T-helper 1 cell treated with Interleukin-12 subunit alpha and Interleukin-12 subunit beta and Interleukin-4 antibody, amounts not matched to agents 30 μg/mL and 1 μg/mL, for 36 hours (primary cell): ENCODE results near the gene MYORG.
"Not testable (repeated sequence)": the region's sequence is repeated elsewhere in the genome, so short reads cannot be mapped to it uniquely, and the experiment has no call there.

ENCODE experiments used
- H3K27ac Mint-ChIP-seq: one replicate; pipeline ENCODE4 v1.8.0; 2021; ENCODE audit warnings: mild to moderate bottlenecking, mixed read lengths
- H3K27me3 Mint-ChIP-seq: one replicate; pipeline ENCODE4 v1.8.0; 2021; ENCODE audit warnings: low read depth, mixed read lengths
- H3K36me3 Mint-ChIP-seq: one replicate; pipeline ENCODE4 v1.8.0; 2021; ENCODE audit warnings: low read depth, mixed read lengths
- H3K4me1 Mint-ChIP-seq: one replicate; pipeline ENCODE4 v1.8.0; 2021; ENCODE audit warnings: low read depth, mixed read lengths
- H3K4me3 Mint-ChIP-seq: one replicate; pipeline ENCODE4 v1.8.0; 2021; ENCODE audit warnings: mild to moderate bottlenecking, moderate library complexity, mixed read lengths
- H3K9me3 Mint-ChIP-seq: one replicate; pipeline ENCODE4 v1.8.0; 2021; ENCODE audit warnings: mixed read lengths

MYORG gene

DNA sequence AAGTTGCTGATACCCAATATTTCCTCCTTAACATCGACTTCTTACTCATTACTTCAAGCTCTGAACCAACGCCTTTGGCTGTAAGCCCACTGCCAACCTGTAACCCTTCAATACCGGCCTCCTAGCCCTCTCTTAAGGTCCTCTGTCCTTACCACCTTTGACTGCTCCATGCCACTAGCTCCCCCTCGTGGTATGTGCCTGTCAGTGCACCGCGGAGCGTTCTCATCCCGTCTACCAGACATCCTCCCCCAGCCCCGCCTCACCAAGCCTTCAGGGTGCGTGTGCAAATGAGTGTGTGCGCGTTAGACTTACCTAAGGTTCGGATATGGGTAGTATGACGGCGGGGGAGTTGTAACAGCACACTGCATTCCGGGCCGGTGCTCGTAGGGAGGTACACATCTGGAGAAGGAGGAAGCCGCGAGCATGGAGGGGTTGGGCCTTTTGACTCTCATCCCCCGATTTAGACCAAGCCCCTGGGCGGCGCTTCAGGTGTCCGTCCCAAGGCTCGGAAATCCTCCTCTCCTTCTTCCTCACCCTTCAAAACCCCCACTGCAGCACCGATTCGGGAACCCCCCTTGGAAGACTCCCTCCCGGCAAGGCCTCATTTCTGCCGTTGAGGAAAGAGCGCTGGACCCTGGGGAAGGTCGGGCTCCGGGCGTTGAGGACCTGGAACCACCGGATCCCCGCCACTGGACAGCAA, 2.8 kb upstream of the MYORG start:
- Mint-ChIP-seq H3K4me3 (peak overlapping the region; percentile 87), H3K9me3 (no peaks in the 10 kb centered on the region), H3K27ac (peak overlapping the region; percentile 71), H3K4me1 (peaks cover 35% of the 10 kb centered on the region), H3K36me3 (no peaks in the 10 kb centered on the region), H3K27me3 (peaks cover 20% of the 10 kb centered on the region)

DNA sequence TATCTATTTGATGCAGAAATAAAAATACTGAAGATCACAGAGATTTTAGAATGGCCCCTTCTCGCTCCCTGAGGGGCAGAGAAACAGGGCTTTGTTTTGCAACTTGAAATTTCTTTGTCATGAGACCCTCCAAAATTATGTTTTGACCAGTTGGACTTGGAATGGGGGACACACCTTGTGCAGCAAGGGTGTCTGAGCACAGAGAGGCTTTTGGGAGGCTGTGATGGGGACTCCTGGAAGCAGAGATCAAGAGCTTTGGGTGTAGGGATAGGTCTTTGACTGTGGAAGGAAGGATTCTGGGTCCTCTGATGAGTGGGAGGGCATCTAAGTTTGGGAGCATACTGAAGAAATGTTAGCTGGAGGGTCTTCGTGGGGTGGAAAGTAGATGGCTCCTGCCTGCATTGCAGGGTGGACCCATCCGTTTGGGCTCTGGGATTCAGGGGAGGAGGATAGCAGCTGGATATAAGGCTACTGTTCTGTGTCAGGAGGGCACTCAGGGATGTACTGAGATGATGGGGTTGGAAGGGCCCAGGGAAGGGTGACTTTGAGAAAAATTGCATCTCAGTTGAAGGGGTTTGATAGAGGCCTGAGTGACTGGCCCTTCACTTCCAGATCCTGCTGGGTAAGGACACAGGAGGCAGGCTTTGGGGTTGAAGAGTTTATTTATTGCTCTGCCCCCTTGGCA, 1.8 kb upstream of the MYORG start:
- Mint-ChIP-seq H3K4me3 (peak overlapping the region; percentile 3), H3K27ac (no peak overlapping the region), H3K27me3 (peaks cover 16% of the 10 kb centered on the region), H3K9me3 (no peaks in the 10 kb centered on the region), H3K4me1 (peaks cover 32% of the 10 kb centered on the region), H3K36me3 (no peaks in the 10 kb centered on the region)

DNA sequence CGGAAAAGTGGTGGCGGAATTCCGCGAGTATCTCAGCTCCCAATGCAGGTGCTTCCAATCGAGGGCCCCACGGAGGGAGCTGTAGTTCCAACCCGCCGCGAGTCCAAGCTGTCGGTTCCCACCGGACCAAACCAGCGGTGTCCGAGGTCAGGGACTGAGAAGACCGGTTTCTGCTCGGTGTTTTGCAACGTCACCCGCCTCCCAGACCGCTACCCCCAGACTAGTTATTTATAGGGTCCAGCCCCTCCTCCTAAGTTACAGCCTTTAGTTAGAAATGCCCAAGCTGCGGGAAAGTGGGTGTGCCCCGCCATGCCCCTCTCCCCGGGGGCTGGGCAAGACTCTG, 677 bp upstream of the MYORG start:
- H3K4me3 Mint-ChIP-seq = peak overlapping the region; percentile 88
- H3K27ac Mint-ChIP-seq = no peak overlapping the region
- no peaks in the 10 kb centered on the region for H3K9me3 Mint-ChIP-seq
- peaks cover 11% of the 10 kb centered on the region for H3K27me3 Mint-ChIP-seq
- no peaks in the 10 kb centered on the region for H3K36me3 Mint-ChIP-seq
- H3K4me1 Mint-ChIP-seq = peaks cover 32% of the 10 kb centered on the region

DNA sequence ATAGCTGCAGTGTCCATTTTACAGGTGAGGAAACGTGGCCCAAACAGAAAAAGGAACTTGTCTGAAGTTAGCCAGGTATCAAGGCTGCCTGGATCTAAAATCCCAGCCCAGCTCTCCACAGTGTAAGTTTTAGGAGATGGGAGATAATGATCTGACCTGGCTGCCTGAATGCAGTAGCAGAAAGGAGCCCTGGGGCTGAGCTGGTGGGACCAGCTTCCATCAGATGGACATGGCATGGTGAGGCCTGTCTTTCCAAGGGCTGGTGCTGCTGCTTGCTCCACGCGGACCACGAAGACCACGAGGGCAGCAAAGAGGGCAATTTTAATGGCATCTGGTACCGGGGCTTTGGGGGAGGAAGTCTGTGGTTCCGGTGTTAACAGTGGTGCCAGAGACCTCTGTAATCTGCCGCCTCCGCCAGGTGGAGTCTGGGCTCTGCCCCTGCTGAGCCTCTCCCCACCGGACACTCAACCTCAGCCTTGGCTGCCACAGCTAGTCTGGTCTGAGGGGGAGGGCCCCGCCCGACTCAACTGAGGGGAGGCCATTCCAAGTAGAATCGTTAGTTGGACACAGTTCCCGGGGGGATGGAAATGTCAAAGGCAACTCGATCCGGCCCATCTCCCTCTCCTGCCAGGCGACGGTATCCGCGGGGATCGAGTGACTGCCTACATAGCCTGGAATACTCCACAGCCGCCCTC, 650 bp downstream of the MYORG start:
- Mint-ChIP-seq H3K36me3 (peaks cover 2% of the 10 kb centered on the region), H3K9me3 (no peaks in the 10 kb centered on the region), H3K4me1 (peaks cover 26% of the 10 kb centered on the region), H3K27me3 (peaks cover 2% of the 10 kb centered on the region), H3K4me3 (peak overlapping the region; percentile 88), H3K27ac (peak overlapping the region; percentile 68)

DNA sequence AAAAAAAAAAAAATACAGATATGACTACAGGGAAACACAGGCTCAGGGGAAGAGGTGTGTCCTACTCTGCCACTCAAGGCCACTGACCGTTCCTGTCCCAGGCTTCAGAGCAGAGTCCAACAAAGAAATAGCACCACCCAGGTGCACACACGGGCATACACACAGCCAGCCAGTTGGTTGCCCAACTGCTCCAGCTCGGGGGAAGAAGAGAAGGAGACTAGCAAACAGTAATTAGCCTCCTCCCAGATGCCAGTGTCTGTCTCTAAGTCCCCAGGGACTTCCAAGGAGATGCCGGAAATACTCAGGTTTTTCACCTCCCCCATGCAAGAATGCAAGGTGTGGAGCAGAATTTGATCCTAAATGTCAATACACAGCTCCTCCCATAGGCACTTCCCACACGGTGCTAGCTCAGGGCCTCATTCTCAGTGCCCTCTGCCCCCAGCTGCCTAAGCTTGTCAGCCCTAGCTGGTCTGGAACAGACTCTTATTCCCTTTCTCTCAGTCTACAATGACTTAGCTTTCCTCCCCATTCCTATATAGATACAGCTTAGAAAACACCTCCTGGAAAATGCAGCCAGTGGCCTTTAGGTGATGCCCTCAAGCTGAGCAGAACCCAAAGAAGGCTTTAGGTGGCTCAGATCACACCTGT, 1.7 kb downstream of the MYORG start:
- Mint-ChIP-seq H3K36me3 (peaks cover 2% of the 10 kb centered on the region), H3K9me3 (no peaks in the 10 kb centered on the region), H3K27ac (no peak overlapping the region), H3K4me3 (peak overlapping the region; percentile 12), H3K4me1 (peaks cover 21% of the 10 kb centered on the region), H3K27me3 (no peaks in the 10 kb centered on the region)

DNA sequence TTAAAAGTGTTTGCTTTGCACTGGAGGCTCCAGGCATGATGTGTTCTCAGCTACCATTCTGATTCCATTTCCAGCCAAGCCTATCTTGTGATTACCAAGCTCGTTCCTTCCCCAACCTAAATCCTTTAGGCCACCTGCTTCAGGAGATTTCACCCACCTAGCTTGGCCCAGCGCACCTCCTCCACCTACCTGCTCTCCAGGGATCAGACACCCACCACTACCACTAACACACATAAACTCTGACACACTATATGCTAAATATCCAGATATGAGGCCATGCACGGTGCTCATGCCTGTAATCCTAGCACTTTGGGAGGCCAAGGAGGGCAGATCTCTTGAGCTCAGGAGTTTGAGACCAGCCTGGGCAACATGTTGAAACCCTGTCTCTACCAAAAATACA, 2.4 kb downstream of the MYORG start:
- Mint-ChIP-seq H3K4me1 (peaks cover 15% of the 10 kb centered on the region), H3K27me3 (no peaks in the 10 kb centered on the region), H3K9me3 (no peaks in the 10 kb centered on the region), H3K4me3 (no peak overlapping the region), H3K36me3 (peaks cover 4% of the 10 kb centered on the region), H3K27ac (no peak overlapping the region)

DNA sequence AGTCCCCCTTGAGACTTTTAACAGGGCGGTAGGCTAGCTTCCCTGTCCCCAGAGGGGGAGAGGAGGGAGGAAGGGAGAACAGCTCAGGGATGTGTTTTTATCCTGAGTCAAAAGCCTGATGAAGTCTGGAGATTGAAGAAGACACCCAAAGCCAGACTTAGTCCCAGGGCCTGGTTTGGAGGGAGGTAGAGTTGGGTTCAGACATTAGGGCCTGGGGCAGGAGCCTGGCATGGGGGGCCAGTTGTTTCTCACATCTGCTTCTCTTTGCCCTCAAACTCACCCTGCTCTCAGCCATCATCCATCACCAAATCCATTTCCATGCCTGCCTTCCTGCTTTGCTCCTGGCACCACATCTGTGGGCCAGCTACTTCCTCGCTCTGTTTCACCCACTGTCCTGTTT, 2.9 kb downstream of the MYORG start:
- Mint-ChIP-seq H3K4me1 (peaks cover 12% of the 10 kb centered on the region), H3K36me3 (peaks cover 4% of the 10 kb centered on the region), H3K9me3 (no peaks in the 10 kb centered on the region)

DNA sequence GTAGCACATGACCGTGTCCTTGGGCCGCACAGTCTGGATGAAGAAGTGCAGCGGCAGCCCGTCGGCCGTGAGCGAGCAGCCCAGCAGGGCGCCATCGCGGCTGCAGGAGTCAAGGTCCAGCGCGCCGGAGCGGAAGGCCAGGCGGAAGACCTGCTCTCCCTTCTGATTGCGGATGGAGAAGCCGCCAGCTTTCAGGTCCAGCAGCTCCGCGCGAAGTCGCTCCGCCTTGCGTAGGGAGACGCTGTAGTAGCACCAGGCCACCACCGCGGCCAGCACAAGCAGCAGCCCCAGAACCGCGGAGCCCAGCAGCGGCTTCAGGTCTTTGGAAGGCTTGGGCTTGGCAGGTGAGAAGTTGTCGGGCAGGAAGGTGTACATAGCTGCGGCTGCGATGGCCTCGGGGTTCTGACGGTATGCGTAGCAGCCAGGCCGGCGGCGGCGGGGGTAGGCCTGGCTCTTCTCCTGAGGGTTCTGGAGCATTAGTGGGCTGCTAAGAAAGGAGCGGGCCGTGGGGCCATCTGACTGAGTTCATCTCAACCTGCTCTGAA, 4.2 kb downstream of the MYORG start:
- H3K27me3 Mint-ChIP-seq = no peaks in the 10 kb centered on the region
- peaks cover 12% of the 10 kb centered on the region for H3K4me1 Mint-ChIP-seq
- H3K4me3 Mint-ChIP-seq = no peak overlapping the region
- no peak overlapping the region for H3K27ac Mint-ChIP-seq
- H3K36me3 Mint-ChIP-seq = peaks cover 9% of the 10 kb centered on the region
- H3K9me3 Mint-ChIP-seq = no peaks in the 10 kb centered on the region

More for the DNA sequence above, 2.9 kb downstream of the MYORG start:
- no peaks in the 10 kb centered on the region for H3K27me3 Mint-ChIP-seq
- H3K27ac Mint-ChIP-seq = no peak overlapping the region
- no peak overlapping the region for H3K4me3 Mint-ChIP-seq

DNA sequence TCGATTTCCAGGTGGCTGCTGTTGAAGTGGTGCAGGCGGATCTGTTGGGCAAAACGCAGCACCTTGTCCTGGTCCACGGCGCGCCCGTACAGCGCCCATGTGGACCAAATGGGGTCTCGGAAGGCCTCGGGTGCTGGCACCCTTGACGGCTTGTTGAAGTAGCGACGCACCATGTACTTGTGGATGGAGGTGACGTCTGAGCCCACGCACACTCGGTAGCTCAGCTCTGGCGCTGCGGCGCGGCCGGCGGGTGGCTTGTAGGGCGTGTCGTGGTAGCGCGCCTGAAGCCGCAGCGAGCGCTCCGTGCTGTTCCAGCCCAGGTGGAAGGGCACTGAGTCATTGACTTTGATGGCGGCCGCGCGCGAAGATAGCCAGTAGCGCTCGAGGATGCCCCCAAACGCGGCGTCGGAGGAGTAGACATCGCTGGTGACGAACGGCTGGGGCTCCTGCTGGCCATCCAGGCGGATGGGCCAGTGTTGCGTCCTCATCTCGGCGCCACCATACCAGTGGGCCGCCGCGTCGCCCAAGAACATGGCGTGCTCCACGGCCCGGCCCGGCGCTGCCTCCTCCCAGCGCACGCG, 4.7 kb downstream of the MYORG start:
- no peak overlapping the region for H3K4me3 Mint-ChIP-seq
- H3K27me3 Mint-ChIP-seq = no peaks in the 10 kb centered on the region
- no peaks in the 10 kb centered on the region for H3K9me3 Mint-ChIP-seq
- no peak overlapping the region for H3K27ac Mint-ChIP-seq
- H3K36me3 Mint-ChIP-seq = peaks cover 9% of the 10 kb centered on the region
- peaks cover 9% of the 10 kb centered on the region for H3K4me1 Mint-ChIP-seq

DNA sequence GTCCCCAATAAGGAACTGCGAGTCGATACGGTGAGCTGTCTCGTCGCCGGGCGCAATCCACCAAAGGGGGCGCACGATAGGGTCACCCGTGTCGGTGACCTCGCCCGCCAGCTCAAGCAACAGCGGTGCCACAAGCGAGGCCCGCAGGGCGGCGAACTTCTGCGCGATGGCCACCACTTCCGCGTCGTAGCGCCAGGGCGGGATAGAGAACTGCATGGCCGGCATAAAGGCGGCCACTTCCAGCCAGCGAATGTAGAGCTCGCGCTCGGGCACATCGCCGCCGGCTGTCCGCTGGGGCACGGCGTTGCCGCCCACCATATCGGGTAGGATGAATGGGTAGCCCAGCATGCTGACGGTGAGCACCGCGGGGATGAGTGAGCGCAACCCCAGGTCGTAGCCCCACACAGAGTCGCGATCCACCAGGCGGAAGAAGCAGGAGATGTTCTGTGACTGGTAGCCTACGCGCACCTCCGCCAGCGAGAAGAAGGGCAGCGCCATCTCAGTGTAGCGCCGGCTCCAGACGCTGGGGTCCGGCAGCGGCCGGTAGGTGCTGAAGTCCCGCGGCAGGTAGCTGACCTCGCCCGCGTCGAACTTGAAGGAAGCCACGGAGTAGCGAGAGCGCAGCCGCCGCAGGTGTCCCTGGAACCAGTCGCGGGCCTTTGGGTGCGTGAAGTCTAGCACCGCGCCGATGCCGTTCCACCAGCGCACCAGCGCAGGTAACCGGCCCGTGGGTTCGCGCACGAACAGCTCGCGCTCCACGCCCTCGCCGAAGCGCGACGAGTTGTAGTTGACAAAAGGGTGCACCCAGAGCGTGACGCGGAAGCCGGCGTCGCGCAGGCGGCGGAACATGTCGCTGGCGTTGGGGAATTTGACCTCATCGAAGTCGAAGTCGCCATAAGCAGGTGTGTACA, 5.5 kb downstream of the MYORG start:
- Mint-ChIP-seq H3K36me3 (peaks cover 9% of the 10 kb centered on the region), H3K4me3 (no peak overlapping the region), H3K4me1 (peaks cover 9% of the 10 kb centered on the region), H3K9me3 (no peaks in the 10 kb centered on the region), H3K27ac (no peak overlapping the region), H3K27me3 (no peaks in the 10 kb centered on the region)

DNA sequence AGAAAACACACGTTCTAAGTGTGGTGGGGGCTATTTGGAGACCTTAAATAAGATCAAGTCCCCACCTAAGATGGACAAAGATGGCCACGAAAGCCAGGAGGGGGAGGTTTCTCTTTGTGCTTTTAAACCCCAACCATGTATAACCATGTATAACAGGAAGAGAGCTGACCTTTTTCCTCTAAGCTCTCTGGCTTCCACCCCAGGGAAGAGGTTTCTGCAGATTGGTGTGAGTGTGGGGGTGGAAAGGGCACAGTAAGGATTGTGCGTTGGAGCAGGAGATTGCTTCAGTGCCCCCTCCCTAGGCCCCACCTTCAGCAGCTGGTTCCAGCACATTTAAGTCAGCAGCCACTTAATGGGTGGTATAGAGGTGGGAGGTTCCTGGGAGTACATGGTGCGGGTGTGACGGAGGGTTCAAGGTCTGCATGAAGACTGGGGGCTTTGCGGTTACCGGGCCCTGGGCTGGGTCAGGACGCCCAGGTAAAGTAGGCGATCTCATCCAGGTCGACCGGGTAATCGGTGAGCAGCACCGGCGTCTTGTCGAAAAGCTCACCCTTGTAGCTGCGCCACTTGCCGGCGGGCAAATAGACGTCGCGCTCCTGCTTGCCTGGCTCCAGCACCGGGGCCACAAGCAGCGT, 6.2 kb downstream of the MYORG start:
- Mint-ChIP-seq H3K36me3 (peaks cover 9% of the 10 kb centered on the region), H3K27me3 (no peaks in the 10 kb centered on the region), H3K4me1 (peaks cover 2% of the 10 kb centered on the region), H3K9me3 (no peaks in the 10 kb centered on the region), H3K27ac (no peak overlapping the region), H3K4me3 (no peak overlapping the region)

DNA sequence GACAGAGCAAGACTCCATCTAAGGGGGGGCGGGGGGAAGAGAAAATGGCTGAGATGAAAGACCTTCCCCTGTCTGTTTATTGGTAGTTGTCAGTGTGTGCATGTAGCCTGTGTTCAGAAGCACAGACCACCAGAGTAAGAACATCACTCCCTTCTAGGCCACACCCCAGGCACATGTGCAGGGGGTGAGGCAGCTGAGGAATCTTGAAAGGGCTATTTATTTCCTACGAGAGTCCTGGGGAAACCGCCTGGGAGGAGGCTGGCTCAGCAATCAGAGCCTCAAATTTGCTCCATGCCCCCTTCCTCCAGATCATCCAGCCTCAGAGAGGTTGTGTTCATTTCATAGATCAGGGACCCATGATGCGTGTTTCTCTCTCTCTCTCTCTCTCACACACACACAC, 7.1 kb downstream of the MYORG start:
- H3K9me3 Mint-ChIP-seq = no peaks in the 10 kb centered on the region
- H3K4me1 Mint-ChIP-seq = no peaks in the 10 kb centered on the region
- peaks cover 9% of the 10 kb centered on the region for H3K36me3 Mint-ChIP-seq
- H3K27ac Mint-ChIP-seq = no peak overlapping the region
- H3K4me3 Mint-ChIP-seq = no peak overlapping the region
- no peaks in the 10 kb centered on the region for H3K27me3 Mint-ChIP-seq

DNA sequence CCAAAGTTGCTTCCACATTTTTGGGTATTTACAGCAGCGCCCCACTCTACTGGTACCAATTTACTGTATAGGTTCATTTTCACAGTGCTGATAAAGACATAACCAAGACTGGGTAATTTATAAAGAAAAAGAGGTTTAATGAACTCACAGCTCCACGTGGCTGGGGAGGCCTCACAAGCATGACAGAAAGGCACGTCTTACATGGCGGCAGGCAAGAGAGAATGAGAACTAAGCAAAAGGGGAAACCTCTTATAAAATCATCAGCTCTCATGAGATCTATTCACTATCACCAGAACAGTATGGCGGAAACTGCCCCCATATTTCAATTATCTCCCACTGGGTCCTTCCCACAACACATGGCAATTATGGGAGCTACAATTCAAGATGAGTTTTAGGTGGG, 7.9 kb downstream of the MYORG start:
- not testable (repeated sequence) for H3K4me3 Mint-ChIP-seq, H3K4me1 Mint-ChIP-seq, H3K9me3 Mint-ChIP-seq, H3K27me3 Mint-ChIP-seq, H3K27ac Mint-ChIP-seq, H3K36me3 Mint-ChIP-seq
